TTC549 (cell line): ENCODE results near the gene TKTL1.
A peak's percentile ranks its signal among the peaks of the same experiment; 100 is the strongest.

Experiments
- FAIRE-seq: peaks from 2 replicates; lab custom pipeline; 2012; peaks lifted over from hg19 to GRCh38; lab: Jason Lieb, UNC

TKTL1 gene

DNA sequence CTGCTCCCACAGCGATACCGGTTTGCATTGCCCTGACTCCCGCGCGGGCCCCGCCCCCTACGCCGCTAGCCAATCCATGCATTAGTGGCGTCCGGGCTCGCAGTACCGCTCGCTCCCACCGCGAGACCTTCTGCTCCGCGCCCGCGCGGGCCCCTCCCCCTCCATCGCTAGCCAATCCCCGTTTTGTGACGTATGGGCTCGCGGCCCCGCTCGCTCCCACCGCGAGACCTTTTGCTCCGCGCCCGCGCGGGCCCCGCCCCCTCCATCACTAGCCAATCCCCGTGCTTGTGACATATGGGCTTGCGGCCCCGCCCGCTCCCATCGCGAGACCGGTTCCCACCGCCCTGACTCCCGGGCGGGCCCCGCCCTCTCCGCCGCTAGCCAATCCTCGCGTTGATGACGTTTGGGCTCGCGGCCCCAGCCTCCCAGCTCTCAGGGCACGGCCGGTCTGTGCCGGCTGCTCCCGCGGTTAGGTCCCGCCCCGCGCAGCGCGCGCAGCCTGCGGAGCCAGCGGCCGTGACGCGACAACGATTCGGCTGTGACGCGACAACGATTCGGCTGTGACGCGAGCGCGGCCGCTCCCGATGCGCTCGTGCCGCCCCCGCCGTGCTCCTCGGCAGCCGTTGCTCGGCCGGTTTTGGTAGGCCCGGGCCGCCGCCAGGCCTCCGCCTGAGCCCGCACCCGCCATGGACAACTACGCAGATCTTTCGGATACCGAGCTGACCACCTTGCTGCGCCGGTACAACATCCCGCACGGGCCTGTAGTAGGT is 83.4 kb downstream of the TKTL1 start, which contains the start of gene EMD:
Gene EMD (plus strand): TSS at position 497 of the 770 bp plus-strand sequence. CDS start 190 bp downstream, at position 687.
- peak; percentile 85 for FAIRE-seq

DNA sequence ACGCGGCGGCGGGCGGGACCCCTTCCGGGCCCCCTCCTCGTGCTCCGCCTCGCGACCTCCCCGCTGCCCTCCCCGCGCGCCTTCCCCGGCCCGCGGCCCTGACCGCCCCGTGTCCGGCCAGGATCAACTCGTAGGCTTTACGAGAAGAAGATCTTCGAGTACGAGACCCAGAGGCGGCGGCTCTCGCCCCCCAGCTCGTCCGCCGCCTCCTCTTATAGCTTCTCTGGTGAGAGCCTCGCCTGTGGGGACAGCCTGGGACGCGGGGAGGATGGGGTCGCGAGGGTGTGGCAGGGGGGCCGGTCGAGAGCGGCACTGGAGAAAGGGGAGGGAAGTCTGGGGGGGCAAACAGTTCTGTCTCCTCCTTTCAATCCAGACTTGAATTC is 84.0 kb downstream of the TKTL1 start:
- FAIRE-seq = no peak
